OCI-LY1 (cell line): Measurements from ENCODE around the gene CADM4.

Experiments
- H2AFZ ChIP-seq: fragments of 200-600 bp; sonication (generic), shearing (Covaris generic); 2 replicates; pipeline ENCODE4 v1.6.0; 2014; ENCODE audit warnings: antibody characterized with exemption, mild to moderate bottlenecking, low read length
- H3F3A ChIP-seq: fragments of 200-600 bp; sonication (generic), shearing (Covaris generic); 2 replicates; pipeline ENCODE4 v1.6.0; 2014; ENCODE audit warnings: mild to moderate bottlenecking, antibody characterized with exemption, low read length, moderate library complexity; ENCODE audit not compliant: insufficient read depth
- H3K27ac ChIP-seq: fragments of 200-600 bp; sonication (generic); 2 replicates; pipeline ENCODE4 v1.5.1; 2014; ENCODE audit warnings: low read length, mixed run types, mild to moderate bottlenecking, low read depth; ENCODE audit not compliant: poor library complexity, severe bottlenecking
- H3K27me3 ChIP-seq: fragments of 200-600 bp; sonication (generic); 2 replicates; pipeline ENCODE4 v1.6.0; 2014; ENCODE audit warnings: antibody characterized with exemption, mild to moderate bottlenecking, low read length, moderate library complexity; ENCODE audit not compliant: insufficient read depth
- H3K36me3 ChIP-seq: fragments of 200-600 bp; sonication (generic); 2 replicates; pipeline ENCODE4 v1.6.1; 2014; ENCODE audit warnings: mild to moderate bottlenecking, antibody characterized with exemption, low read length, moderate library complexity, mixed read lengths; ENCODE audit not compliant: insufficient read depth
- H3K4me1 ChIP-seq: fragments of 200-600 bp; sonication (generic); 2 replicates; pipeline ENCODE4 v1.5.1; 2014; ENCODE audit warnings: mild to moderate bottlenecking, low read length, moderate library complexity; ENCODE audit not compliant: insufficient read depth, severe bottlenecking
- H3K4me2 ChIP-seq: fragments of 200-600 bp; sonication (generic), shearing (Covaris generic); 2 replicates; pipeline ENCODE4 v1.6.1; 2014; ENCODE audit warnings: low read length
- H3K4me3 ChIP-seq: fragments of 200-600 bp; sonication (generic); 2 replicates; pipeline ENCODE4 v1.5.1; 2014; ENCODE audit warnings: low read length, low read depth, mild to moderate bottlenecking, mixed read lengths; ENCODE audit not compliant: poor library complexity, severe bottlenecking
- H3K79me2 ChIP-seq: fragments of 200-600 bp; shearing (Covaris generic); 2 replicates; pipeline ENCODE4 v1.6.1; 2016; ENCODE audit warnings: mixed run types, low read length, mixed read lengths; ENCODE audit not compliant: insufficient read depth
- H3K9ac ChIP-seq: fragments of 200-600 bp; sonication (generic), shearing (Covaris generic); 2 replicates; pipeline ENCODE4 v1.6.1; 2014; ENCODE audit warnings: mild to moderate bottlenecking, low read length, mixed read lengths
- H3K9me2 ChIP-seq: fragments of 200-600 bp; sonication (generic), shearing (Covaris generic); 2 replicates; pipeline ENCODE4 v1.6.1; 2014; ENCODE audit warnings: low read depth, mild to moderate bottlenecking, low read length, mixed read lengths
- H3K9me3 ChIP-seq: fragments of 200-600 bp; shearing (Covaris generic); 2 replicates; pipeline ENCODE4 v1.6.1; 2014; ENCODE audit warnings: low read length, mixed read lengths
- H4K20me1 ChIP-seq: fragments of 200-600 bp; sonication (generic), shearing (Covaris generic); 2 replicates; pipeline ENCODE4 v1.6.0; 2016; ENCODE audit warnings: mild to moderate bottlenecking, low read length; ENCODE audit not compliant: insufficient read depth
- EZH2 ChIP-seq: fragments of 200-600 bp; sonication (generic), shearing (Covaris generic); IDR thresholded peaks from 2 replicates; pipeline ENCODE4 v1.8.0; 2017; ENCODE audit warnings: borderline replicate concordance, mixed run types, mild to moderate bottlenecking, antibody characterized with exemption, low read length, moderate library complexity, mixed read lengths
- TF ChIP-seq, protein P1 (sequence below): fragments of 200-600 bp; sonication (generic), shearing (Covaris generic); IDR thresholded peaks from 2 replicates; pipeline ENCODE4 v1.5.1; 2017; ENCODE audit warnings: mild to moderate bottlenecking, antibody characterized with exemption, low read length, moderate library complexity, mixed read lengths

CADM4 gene

GRCh38 chr19:43667876-43668405 lies 28.3 kb upstream of the CADM4 start:
- Histone ChIP-seq H4K20me1 (no peaks in the 10 kb centered on the region), H3K4me2 (0 out of 2 replicates have a peak overlapping the region, but pooled peaks have one; percentile 83), H3K9me2 (no peaks in the 10 kb centered on the region), H3K36me3 (no peaks in the 10 kb centered on the region), H3K4me3 (no peak overlapping the region), H3K4me1 (peaks cover 8% of the 10 kb centered on the region), H3K9me3 (no peaks in the 10 kb centered on the region), H3F3A (no peaks in the 10 kb centered on the region), H3K79me2 (no peaks in the 10 kb centered on the region), H3K27me3 (no peaks in the 10 kb centered on the region), H3K27ac (no peak overlapping the region), H2AFZ (no peak overlapping the region), H3K9ac (no peak overlapping the region)
- TF ChIP-seq EZH2 = no peak
- TF ChIP-seq, protein P1, sequence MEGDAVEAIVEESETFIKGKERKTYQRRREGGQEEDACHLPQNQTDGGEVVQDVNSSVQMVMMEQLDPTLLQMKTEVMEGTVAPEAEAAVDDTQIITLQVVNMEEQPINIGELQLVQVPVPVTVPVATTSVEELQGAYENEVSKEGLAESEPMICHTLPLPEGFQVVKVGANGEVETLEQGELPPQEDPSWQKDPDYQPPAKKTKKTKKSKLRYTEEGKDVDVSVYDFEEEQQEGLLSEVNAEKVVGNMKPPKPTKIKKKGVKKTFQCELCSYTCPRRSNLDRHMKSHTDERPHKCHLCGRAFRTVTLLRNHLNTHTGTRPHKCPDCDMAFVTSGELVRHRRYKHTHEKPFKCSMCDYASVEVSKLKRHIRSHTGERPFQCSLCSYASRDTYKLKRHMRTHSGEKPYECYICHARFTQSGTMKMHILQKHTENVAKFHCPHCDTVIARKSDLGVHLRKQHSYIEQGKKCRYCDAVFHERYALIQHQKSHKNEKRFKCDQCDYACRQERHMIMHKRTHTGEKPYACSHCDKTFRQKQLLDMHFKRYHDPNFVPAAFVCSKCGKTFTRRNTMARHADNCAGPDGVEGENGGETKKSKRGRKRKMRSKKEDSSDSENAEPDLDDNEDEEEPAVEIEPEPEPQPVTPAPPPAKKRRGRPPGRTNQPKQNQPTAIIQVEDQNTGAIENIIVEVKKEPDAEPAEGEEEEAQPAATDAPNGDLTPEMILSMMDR = no peak

DNA sequence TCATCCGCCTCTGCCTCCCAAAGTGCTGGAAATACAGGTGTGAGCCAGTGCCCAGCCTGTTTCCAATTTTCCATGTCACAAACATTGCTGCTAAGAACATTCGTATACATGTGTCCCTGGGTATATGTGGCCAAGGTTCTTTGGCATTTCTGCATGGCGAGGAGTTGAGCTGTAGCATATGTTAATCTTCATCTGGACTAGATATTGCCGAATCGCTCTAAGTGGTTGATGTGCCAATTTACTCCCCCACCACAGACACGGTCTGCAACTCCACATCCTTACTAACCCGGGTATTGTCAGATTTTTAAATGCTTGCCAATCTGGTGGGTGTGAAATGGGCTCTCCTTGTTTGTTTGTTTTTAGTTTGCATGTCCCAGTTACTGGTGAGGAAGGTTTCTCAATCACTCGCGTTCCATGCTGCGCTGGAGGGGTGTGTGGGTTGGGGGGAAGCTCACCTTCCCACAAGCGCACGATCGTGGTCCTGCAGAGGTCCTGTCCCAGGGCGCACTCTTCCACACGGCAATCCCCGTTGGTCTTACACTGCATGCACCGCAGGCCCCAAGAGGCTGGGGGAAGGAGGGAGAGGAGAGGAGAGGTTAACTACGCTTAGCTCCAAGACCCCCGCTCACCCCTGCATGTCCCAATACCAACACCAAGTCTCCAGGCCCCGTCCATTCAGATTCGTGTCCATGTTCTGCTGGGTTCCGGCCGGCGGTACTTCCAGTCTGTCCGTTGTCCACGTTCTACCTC lies 27.7 kb upstream of the CADM4 start:
- Histone ChIP-seq H3K27me3 (no peaks in the 10 kb centered on the region), H3K9me3 (no peaks in the 10 kb centered on the region), H3K36me3 (no peaks in the 10 kb centered on the region), H3K4me2 (no peak overlapping the region), H3K27ac (no peak overlapping the region), H3K79me2 (no peaks in the 10 kb centered on the region), H4K20me1 (no peaks in the 10 kb centered on the region), H3K9me2 (no peaks in the 10 kb centered on the region), H3F3A (no peaks in the 10 kb centered on the region), H3K4me1 (peaks cover 8% of the 10 kb centered on the region), H2AFZ (no peak overlapping the region), H3K4me3 (no peak overlapping the region), H3K9ac (no peak overlapping the region)
- TF ChIP-seq EZH2 = no peak
- TF ChIP-seq, protein P1 = no peak

GRCh38 chr19:43664018-43664417 lies 24.4 kb upstream of the CADM4 start:
- H3K27ac ChIP-seq = no peak overlapping the region
- no peak overlapping the region for H3K4me2 ChIP-seq
- no peak overlapping the region for H2AFZ ChIP-seq
- no peaks in the 10 kb centered on the region; the same call in 1 of the 2 replicates for H3K27me3 ChIP-seq
- no peak overlapping the region for H3K9ac ChIP-seq
- H3F3A ChIP-seq = no peaks in the 10 kb centered on the region
- peaks cover 4% of the 10 kb centered on the region for H3K4me1 ChIP-seq
- H3K9me2 ChIP-seq = no peaks in the 10 kb centered on the region
- no peak for TF ChIP-seq EZH2
- TF ChIP-seq, protein P1 = no peak
- no peaks in the 10 kb centered on the region for H3K9me3 ChIP-seq
- no peaks in the 10 kb centered on the region for H3K36me3 ChIP-seq
- no peaks in the 10 kb centered on the region for H3K79me2 ChIP-seq
- H4K20me1 ChIP-seq = no peaks in the 10 kb centered on the region
- no peak overlapping the region for H3K4me3 ChIP-seq
